Esophagus muscularis mucosa (tissue), 4 donors: Measurements from ENCODE around the gene LHFPL2.

Experiments
- CTCF ChIP-seq, 3 experiments: fragments of 200-600 bp in 2 of 3; fragments of 450-650 bp in 1 of 3; sonication (generic) in 2 of 3; IDR thresholded peaks; one replicate each; pipeline ENCODE4 v1.5.1; 2017 to 2019; ENCODE audit warnings: antibody characterized with exemption in 3 of 3, mild to moderate bottlenecking in 2 of 3, moderate library complexity in 1 of 3
- EP300 ChIP-seq: sonication (generic); formaldehyde crosslinking; IDR thresholded peaks from one replicate; pipeline ENCODE4 v1.6.1; 2017; ENCODE audit warnings: antibody characterized with exemption
- POLR2A ChIP-seq: fragments of 450-650 bp; IDR thresholded peaks from one replicate; pipeline ENCODE4 v1.6.1; 2017; ENCODE audit warnings: antibody characterized with exemption, moderate library complexity, mild to moderate bottlenecking, low read depth
- POLR2AphosphoS5 ChIP-seq, 2 donors: sonication (generic); formaldehyde crosslinking; IDR thresholded peaks; one replicate each; pipeline ENCODE4 v1.6.1; 2017; ENCODE audit warnings: antibody characterized with exemption in 2 of 2

GRCh38 chr5:78638973-78639669 is 9.5 kb downstream of the LHFPL2 start:
- TF ChIP-seq CTCF (IDR thresholded peaks at IDR 0.05) (no peak), POLR2A (no peak), POLR2AphosphoS5 (IDR thresholded peaks at IDR 0.05) (no peak), EP300 (no peak)
